DMS53 (cell line): Measurements from ENCODE around the gene TSHR.
"Not testable (repeated sequence)": the region's sequence is repeated elsewhere in the genome, so short reads cannot be mapped to it uniquely, and the experiment has no call there.

Experiments
- DNase-seq: peaks from one replicate; lab custom pipeline; 2025; lab: John Stamatoyannopoulos, UW

Gene TSHR

DNA sequence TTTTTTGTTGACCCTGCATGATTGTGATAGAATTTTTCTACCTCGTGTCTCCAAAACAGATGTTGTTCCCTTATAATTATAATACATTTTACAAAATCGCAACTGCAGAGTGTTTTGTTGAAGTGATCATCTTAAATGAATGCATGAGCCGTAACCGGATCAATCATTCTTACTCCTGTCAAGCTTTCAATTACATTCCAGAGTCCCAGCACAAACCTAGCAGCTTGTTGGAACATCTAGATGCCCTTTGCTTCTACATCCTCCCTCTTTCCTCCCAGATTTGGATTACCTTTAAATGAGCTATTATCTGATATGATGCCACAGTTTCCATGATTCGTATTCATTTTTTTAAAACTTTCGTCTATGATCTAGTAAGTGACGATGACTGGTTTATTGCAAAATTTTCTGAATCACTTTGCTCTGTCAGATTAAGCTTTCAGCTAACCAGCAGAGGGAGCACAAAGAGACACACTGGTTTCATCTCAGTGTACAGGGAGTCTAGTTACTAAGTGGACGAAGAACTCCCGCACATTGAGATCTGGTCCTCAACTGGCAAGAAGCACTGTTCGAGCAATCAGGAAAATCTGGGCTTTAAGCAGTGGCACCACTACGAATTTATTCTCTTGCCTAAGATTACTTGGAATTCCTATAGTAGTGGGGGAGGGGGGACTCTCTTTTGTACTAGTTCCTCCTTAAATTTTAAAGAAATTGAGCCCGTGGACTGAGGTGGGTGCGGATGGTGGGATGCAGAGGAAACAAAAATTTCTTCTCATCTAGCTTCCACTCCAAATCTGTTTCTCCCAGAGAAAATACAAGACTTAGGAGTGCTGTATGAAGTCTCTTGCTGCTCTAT is 40.9 kb downstream of the TSHR start:
- DNase-seq: peak; percentile 80

DNA sequence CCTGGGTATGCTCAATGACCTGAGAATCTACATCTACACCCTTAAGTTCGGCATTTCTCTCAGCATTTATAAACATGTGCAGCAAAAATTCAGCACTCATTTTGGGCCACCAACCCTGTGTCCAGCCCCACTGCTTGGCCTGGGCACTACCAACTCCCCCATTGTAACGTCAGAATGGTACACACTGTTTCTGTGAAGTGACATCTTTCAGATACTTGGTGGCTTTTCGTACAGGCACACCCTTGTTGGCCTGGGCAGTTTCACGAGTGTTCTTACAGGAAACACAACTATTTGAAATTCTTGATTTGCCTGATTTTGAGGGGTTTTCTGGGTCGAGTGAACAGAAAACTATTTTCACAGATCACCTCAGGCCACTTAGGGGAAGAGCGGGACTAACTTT is 46.0 kb downstream of the TSHR start:
- no peak for DNase-seq

- DNase-seq: no peak
Observed at GRCh38 chr14:81004575-81004974, 49.2 kb downstream of the TSHR start.

- DNase-seq: no peak
Observed at GRCh38 chr14:81005540-81006228, 50.3 kb downstream of the TSHR start.

DNA sequence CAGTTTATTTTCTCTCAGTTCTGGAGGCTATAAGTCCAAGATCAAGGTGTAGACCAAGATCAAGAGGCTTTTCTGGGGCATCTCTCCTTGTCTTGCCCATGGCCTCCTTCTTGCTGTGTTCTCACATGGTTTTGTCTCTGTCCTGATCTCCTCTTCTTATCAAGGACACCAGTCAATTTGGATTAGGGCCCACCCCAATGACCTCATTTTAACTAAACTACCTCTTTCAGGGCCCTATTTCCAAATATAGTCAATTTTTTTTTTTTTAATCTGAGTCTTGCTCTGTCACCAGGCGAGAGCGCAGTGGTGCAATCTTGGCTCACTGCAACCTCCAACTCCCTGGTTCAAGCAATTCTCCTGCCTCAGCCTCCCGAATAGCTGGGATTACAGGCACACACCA is 50.8 kb downstream of the TSHR start:
- no peak for DNase-seq

- DNase-seq: no peak
Observed at GRCh38 chr14:81007131-81007530, 51.7 kb downstream of the TSHR start.

GRCh38 chr14:81009346-81009745 is 53.9 kb downstream of the TSHR start:
- DNase-seq: no peak

GRCh38 chr14:81018251-81018650 is 62.8 kb downstream of the TSHR start:
- no peak for DNase-seq

DNA sequence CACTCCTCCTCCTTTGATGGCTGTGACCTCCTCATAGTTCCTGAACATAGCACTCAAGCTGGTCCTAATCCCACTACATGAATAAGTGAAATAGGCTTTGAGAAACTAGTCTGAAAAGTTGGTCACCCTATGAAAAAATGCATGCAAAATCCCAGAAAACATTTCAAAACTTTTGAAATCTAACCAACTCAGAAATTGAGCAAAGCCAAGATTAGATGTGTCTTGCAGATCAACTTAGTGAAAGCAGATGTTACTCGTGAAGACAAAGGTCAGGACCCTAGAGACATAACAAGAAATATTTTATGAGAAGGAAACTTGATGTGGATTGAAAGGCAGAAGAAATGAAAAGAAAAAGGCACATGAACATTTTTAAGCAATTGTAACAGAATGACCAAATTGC is 63.3 kb downstream of the TSHR start:
- no peak for DNase-seq

- DNase-seq: not testable (repeated sequence)
Observed at GRCh38 chr14:81019113-81019512, 63.7 kb downstream of the TSHR start.

GRCh38 chr14:81023095-81023710 is 67.8 kb downstream of the TSHR start:
- no peak for DNase-seq

- DNase-seq: no peak
Observed at GRCh38 chr14:81028461-81028860, 73.0 kb downstream of the TSHR start.

- DNase-seq: peak; percentile 18
Observed at GRCh38 chr14:81031488-81031887, 76.1 kb downstream of the TSHR start.

GRCh38 chr14:81033698-81034240 is 78.3 kb downstream of the TSHR start:
- no peak for DNase-seq

GRCh38 chr14:81042438-81042837 is 87.0 kb downstream of the TSHR start:
- no peak for DNase-seq

- DNase-seq: no peak
Observed at GRCh38 chr14:81051547-81051946, 96.1 kb downstream of the TSHR start.

DNA sequence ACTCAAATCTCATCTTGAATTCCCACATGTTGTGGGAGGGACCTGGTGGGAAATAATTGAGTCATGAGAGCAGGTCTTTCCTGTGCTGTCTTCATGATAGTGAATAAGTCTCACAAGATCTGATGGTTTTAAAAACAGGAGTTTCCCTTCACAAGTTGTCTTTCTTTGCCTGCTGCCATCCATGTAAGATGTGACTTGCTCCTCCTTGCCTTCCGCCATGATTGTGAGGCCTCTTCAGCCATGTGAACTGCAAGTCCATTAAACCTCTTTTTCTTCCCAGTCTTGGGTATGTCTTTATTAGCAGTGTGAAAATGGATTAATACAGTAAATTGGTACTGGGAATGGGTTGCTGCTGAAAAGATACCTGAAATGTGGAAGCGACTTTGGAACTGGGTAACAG is 98.6 kb downstream of the TSHR start:
- DNase-seq: not testable (repeated sequence)

- DNase-seq: no peak
Observed at GRCh38 chr14:81055971-81056370, 100.5 kb downstream of the TSHR start.

GRCh38 chr14:81062380-81062779 is 107.0 kb downstream of the TSHR start:
- peak; percentile 31 for DNase-seq

DNA sequence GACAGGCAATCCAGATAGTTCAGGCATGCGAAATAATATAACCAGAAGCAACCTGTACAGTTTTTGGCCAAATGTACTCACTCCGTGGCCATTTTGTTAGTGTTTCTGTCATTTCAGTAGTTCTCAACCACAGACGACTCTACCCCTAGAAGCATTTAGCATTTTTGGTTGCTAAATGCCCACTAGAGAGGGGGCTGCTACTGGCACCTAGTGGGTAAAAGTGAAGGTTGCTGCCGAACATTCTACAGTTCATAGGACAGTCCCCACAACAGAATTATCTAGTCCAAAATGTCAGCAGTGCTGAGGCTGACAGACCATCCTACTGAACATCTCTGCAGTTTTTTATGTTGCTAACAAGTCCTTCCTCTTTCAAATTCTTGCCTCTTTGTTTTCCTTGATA is 107.4 kb downstream of the TSHR start:
- DNase-seq: peak; percentile 76

DNA sequence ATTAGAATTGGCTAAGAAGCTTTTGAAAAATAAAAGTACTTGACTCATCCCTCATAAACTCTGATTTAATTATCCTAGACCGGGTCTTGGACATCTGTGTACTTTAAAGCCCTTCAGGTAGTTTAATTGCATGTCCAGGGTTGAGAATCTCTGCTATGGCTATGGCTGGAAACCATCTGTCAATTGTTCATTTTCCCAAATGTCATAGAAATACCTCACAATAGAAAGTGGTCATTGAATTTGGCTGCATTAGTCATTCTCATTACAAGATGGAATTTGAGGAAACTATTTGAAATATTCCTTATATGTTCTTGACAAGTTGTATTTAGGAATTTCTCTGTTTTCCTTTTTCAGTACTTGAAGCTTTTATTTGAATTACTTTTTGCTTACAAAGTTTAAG is 111.3 kb downstream of the TSHR start:
- DNase-seq: no peak

GRCh38 chr14:81067156-81067555 is 111.7 kb downstream of the TSHR start:
- no peak for DNase-seq
